ENCODE data around the gene ANO3. TPM values are rescaled to one million over a fixed set of nuclear protein-coding genes. Genes with fewer than 3 reads are reported as not detected.

ANO3 gene
- total and polyA plus RNA-seq, 2 donors (not counting 1 experiment from before 2014, with no cell fraction given), result not detected

DNA sequence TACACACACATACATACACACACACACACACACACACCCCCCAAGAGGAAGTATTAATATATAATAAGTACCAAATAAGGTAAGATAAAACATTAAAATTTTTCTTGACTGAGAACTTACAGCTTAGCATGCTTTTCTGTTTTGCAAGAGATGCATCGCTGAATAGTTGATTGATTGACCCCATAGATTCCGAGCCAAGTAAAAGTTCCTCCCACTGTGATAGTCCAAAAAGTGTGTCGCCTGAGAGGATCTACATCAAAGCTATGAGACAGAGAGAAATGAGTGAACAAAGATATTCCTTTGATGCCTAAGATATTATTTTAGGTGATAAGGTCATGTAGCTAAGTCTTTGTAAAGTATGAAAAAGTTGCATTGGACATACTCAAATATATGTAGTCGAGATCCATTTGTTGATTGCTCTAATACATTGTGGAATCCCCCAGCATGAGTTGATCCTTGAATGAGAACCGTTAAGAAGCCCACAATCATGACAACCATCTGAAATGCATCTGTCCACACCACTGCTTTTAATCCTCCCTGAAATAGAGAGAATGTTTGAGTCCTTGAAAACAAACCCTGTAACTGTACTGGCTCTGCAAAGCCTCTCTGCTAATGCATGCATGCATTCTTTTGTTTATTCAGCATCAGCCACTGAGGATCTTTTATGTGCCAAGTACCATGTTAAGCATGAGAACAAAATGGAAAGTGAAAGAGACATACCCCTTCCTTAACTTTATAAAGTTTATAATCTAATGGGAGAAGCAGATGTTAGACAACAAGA is 371.7 kb downstream of the ANO3 start:
- ATAC-seq (ENCODE audit: low read depth), result no peak
- no peak overlapping the region for H3K4me2 ChIP-seq (replicated peaks; ENCODE audit: low read depth, low read length, poor library complexity, severe bottlenecking)

DNA sequence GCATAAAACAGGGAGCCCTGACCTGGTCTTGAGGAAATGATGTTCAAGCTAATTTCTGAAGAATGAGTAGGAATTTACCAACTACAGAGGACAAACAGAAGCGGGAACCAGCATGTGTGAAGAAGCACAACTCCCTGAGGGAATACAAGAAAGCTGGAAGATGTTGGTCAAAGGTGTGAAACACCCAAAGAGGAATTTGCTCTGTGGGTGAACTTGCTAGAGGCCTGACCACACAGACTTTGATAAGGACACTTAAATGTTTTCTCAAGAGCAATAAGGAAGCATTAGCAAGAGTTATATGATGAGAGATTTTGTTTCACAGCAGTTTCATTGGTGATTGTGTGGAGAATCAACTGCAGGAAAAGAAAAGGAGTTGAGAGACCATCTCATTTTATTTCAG is 372.3 kb downstream of the ANO3 start:
- ChIA-PET CTCF (no interaction called here), POLR2A (no interaction called here)
- 78% methylated on average over 1 of the region's 1 CpG for WGBS (ENCODE audit: insufficient coverage)
- Histone ChIP-seq H4K20me1 (ENCODE audit: control insufficient read depth, insufficient read depth, low read length, poor library complexity, severe bottlenecking) (no peaks in the 10 kb centered on the region), H3K9me3 (ENCODE audit: control extremely low read depth in 1 of 3, control insufficient read depth in 2 of 3, insufficient read depth in 1 of 3, low read length in 2 of 3) (no peaks in the 10 kb centered on the region), H3K27me3 (replicated peaks in 1 of 4; ENCODE audit: control extremely low read depth in 1 of 4, control insufficient read depth in 3 of 4, insufficient read depth in 4 of 4, low read length in 3 of 4) (no peaks in the 10 kb centered on the region), H3K9ac (ENCODE audit: low read length) (no peak overlapping the region), H3K4me2 (replicated peaks; ENCODE audit: low read depth, low read length, poor library complexity, severe bottlenecking) (no peak overlapping the region), H2AFZ (ENCODE audit: insufficient read depth, low read depth, low read length, poor library complexity, severe bottlenecking) (no peak overlapping the region), H3K4me3 (ENCODE audit: control extremely low read depth in 1 of 5, extremely low read depth in 1 of 5, insufficient read depth in 1 of 5, low read depth in 2 of 5, low read length in 4 of 5) (no peak overlapping the region), H3K27ac (ENCODE audit: low read length in 2 of 2) (no peak overlapping the region), H3K4me1 (ENCODE audit: control insufficient read depth in 2 of 2, insufficient read depth in 2 of 2, low read length in 2 of 2) (no peaks in the 10 kb centered on the region), H3K36me3 (replicated peaks in 1 of 2; ENCODE audit: control extremely low read depth in 1 of 2, control insufficient read depth in 1 of 2, extremely low read depth in 1 of 2, insufficient read depth in 2 of 2, low read length in 1 of 2) (no peaks in the 10 kb centered on the region), H3K79me2 (ENCODE audit: control insufficient read depth, insufficient read depth, low read length) (no peaks in the 10 kb centered on the region)
- TF ChIP-seq, protein P1, sequence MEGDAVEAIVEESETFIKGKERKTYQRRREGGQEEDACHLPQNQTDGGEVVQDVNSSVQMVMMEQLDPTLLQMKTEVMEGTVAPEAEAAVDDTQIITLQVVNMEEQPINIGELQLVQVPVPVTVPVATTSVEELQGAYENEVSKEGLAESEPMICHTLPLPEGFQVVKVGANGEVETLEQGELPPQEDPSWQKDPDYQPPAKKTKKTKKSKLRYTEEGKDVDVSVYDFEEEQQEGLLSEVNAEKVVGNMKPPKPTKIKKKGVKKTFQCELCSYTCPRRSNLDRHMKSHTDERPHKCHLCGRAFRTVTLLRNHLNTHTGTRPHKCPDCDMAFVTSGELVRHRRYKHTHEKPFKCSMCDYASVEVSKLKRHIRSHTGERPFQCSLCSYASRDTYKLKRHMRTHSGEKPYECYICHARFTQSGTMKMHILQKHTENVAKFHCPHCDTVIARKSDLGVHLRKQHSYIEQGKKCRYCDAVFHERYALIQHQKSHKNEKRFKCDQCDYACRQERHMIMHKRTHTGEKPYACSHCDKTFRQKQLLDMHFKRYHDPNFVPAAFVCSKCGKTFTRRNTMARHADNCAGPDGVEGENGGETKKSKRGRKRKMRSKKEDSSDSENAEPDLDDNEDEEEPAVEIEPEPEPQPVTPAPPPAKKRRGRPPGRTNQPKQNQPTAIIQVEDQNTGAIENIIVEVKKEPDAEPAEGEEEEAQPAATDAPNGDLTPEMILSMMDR (IDR thresholded peaks at IDR 0.05), result no peak
- H3K4me3 Mint-ChIP-seq, result no peak overlapping the region
- intact Hi-C loops (cut with micrococcal nuclease), result no loop called here
- ATAC-seq (ENCODE audit: low read depth) (no peak), DNase-seq (no peak)
- H3K27me3 Mint-ChIP-seq, result no peaks in the 10 kb centered on the region
- no peak overlapping the region for H3K27ac Mint-ChIP-seq
- no peaks in the 10 kb centered on the region for H3K4me1 Mint-ChIP-seq
- no peaks in the 10 kb centered on the region for H3K9me3 Mint-ChIP-seq (ENCODE audit: insufficient read depth)

More for the DNA sequence above, 371.7 kb downstream of the ANO3 start:
- no peaks in the 10 kb centered on the region for H3K9me3 Mint-ChIP-seq (ENCODE audit: insufficient read depth)
- Histone ChIP-seq H4K20me1 (ENCODE audit: control insufficient read depth, insufficient read depth, low read length, poor library complexity, severe bottlenecking) (no peaks in the 10 kb centered on the region), H3K4me1 (ENCODE audit: control insufficient read depth in 2 of 2, insufficient read depth in 2 of 2, low read length in 2 of 2) (no peaks in the 10 kb centered on the region), H3K9ac (ENCODE audit: low read length) (no peak overlapping the region), H3K27me3 (replicated peaks in 1 of 4; ENCODE audit: control extremely low read depth in 1 of 4, control insufficient read depth in 3 of 4, insufficient read depth in 4 of 4, low read length in 3 of 4) (no peaks in the 10 kb centered on the region), H3K79me2 (ENCODE audit: control insufficient read depth, insufficient read depth, low read length) (no peaks in the 10 kb centered on the region), H3K27ac (ENCODE audit: low read length in 2 of 2) (no peak overlapping the region), H3K36me3 (replicated peaks in 1 of 2; ENCODE audit: control extremely low read depth in 1 of 2, control insufficient read depth in 1 of 2, extremely low read depth in 1 of 2, insufficient read depth in 2 of 2, low read length in 1 of 2) (no peaks in the 10 kb centered on the region), H2AFZ (ENCODE audit: insufficient read depth, low read depth, low read length, poor library complexity, severe bottlenecking) (no peak overlapping the region), H3K9me3 (ENCODE audit: control extremely low read depth in 1 of 3, control insufficient read depth in 2 of 3, insufficient read depth in 1 of 3, low read length in 2 of 3) (no peaks in the 10 kb centered on the region), H3K4me3 (ENCODE audit: control extremely low read depth in 1 of 5, extremely low read depth in 1 of 5, insufficient read depth in 1 of 5, low read depth in 2 of 5, low read length in 4 of 5) (no peak overlapping the region)
- DNase-seq, result no peak
- 96% methylated on average over 3 of the region's 5 CpGs for WGBS (ENCODE audit: insufficient coverage)
- H3K4me1 Mint-ChIP-seq, result no peaks in the 10 kb centered on the region
- intact Hi-C loops (cut with micrococcal nuclease), result no loop called here
- H3K27me3 Mint-ChIP-seq, result no peaks in the 10 kb centered on the region
- POLR2A ChIA-PET, result no interaction called here
- H3K4me3 Mint-ChIP-seq, result no peak overlapping the region
- CTCF ChIA-PET, result interaction anchor here (1.3 kb wide), 1 partner anchor 11 kb away, joined by 3 read pairs; no protein-coding TSS in a partner anchor
- H3K27ac Mint-ChIP-seq, result no peak overlapping the region
- TF ChIP-seq, protein P1 (IDR thresholded peaks at IDR 0.05), result no peak
- no peak for TF ChIP-seq EZH2 (IDR thresholded peaks at IDR 0.05; ENCODE audit: borderline replicate concordance, insufficient read depth, low read depth, low read length, poor library complexity, severe bottlenecking)
